ENCODE results near the gene ITFG2. TPM values are rescaled to one million over a fixed set of nuclear protein-coding genes. Genes with fewer than 3 reads are reported as not detected.
"Not testable (repeated sequence)": the region's sequence is repeated elsewhere in the genome, so short reads cannot be mapped to it uniquely, and the experiment has no call there.

Gene ITFG2
- total RNA-seq, 1 experiment from 2014 or later: 28.1 TPM

DNA sequence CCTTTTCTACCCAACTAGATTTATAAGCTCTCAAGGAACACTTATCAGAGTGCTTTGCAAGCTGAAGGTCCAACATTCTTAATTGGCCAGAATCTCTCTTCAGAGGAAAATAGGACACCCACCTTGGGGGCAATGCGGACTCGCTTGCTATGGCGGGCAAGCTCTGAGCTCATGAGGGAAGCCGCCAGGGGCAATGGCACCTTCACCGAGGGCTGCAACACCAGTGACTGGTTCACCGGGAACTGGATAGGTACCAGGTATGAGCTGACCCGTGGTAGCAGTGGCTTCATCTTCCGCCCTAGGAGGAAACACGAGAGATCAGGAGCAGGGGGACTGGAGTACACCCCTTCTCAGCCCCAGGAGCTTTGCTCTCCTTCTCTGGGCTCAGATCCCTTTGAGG lies 51.7 kb downstream of the ITFG2 start:
- DNase-seq (ENCODE audit: unreplicated experiment): no peak
- no TSS peak for BruUV-seq (replicated peaks)
- Mint-ChIP-seq H3K4me3 (ENCODE audit: unreplicated experiment) (no peak overlapping the region), H3K27me3 (ENCODE audit: insufficient read depth, unreplicated experiment) (no peaks in the 10 kb centered on the region), H3K9me3 (ENCODE audit: unreplicated experiment) (no peaks in the 10 kb centered on the region), H3K4me1 (ENCODE audit: insufficient read depth, unreplicated experiment) (no peaks in the 10 kb centered on the region), H3K36me3 (ENCODE audit: insufficient read depth, unreplicated experiment) (peaks cover 64% of the 10 kb centered on the region), H3K27ac (ENCODE audit: low read depth, unreplicated experiment) (no peak overlapping the region)
- ChIA-PET POLR2A (interaction anchor here (0.7 to 1.1 kb wide), 2 partner anchors 13 to 19 kb away, joined by 3 read pairs; partner anchors contain the start of genes FOXM1 and RHNO1), CTCF (interaction anchor here (0.5 to 1.8 kb wide), 4 partner anchors 10 to 54 kb away, joined by 3 to 12 read pairs (median 3); no protein-coding TSS in a partner anchor)
- intact Hi-C loops (cut with micrococcal nuclease): no loop called here
- TF ChIP-seq, protein P1, sequence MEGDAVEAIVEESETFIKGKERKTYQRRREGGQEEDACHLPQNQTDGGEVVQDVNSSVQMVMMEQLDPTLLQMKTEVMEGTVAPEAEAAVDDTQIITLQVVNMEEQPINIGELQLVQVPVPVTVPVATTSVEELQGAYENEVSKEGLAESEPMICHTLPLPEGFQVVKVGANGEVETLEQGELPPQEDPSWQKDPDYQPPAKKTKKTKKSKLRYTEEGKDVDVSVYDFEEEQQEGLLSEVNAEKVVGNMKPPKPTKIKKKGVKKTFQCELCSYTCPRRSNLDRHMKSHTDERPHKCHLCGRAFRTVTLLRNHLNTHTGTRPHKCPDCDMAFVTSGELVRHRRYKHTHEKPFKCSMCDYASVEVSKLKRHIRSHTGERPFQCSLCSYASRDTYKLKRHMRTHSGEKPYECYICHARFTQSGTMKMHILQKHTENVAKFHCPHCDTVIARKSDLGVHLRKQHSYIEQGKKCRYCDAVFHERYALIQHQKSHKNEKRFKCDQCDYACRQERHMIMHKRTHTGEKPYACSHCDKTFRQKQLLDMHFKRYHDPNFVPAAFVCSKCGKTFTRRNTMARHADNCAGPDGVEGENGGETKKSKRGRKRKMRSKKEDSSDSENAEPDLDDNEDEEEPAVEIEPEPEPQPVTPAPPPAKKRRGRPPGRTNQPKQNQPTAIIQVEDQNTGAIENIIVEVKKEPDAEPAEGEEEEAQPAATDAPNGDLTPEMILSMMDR (IDR thresholded peaks at IDR 0.05; ENCODE audit: unreplicated experiment): no peak

DNA sequence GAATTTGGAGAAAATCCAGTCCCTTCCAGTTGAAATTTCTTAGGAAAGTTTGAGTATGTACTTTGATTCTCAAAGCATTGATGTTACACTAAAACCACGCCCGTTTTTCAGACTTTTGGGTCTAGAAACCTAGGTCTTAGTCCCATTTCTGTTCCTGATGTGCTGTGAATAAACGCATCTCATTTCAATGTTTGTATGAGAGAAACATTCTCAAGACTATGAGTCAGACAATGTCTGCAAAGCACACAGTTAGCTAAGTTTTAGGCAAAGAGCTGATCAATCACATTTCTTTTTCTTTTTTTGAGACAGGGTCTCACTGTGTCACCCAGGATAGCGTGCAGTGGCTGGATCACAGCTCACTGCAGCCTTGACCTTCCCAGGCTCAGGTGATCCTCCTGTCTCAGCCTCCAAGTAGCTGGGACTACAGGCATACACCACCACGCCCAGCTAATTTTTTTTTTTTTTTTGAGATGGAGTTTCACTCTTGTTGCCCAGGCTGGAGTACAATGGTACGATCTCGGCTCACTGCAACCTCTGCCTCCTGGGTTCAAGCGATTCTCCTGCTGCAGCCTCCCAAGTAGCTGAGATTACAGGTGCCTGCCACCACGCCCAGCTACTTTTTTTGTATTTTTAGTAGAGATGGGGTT lies 56.6 kb downstream of the ITFG2 start:
- H3K27me3 Mint-ChIP-seq (ENCODE audit: insufficient read depth, unreplicated experiment); BruUV-seq (replicated peaks); H3K4me3 Mint-ChIP-seq (ENCODE audit: unreplicated experiment); H3K27ac Mint-ChIP-seq (ENCODE audit: low read depth, unreplicated experiment); intact Hi-C loops (cut with micrococcal nuclease); DNase-seq (ENCODE audit: unreplicated experiment); H3K4me1 Mint-ChIP-seq (ENCODE audit: insufficient read depth, unreplicated experiment); H3K9me3 Mint-ChIP-seq (ENCODE audit: unreplicated experiment): not testable (repeated sequence)
- CTCF ChIA-PET: interaction anchor here (0.7 kb wide), 1 partner anchor 966 kb away, joined by 3 read pairs; no protein-coding TSS in a partner anchor
- H3K36me3 Mint-ChIP-seq (ENCODE audit: insufficient read depth, unreplicated experiment): peaks cover 48% of the 10 kb centered on the region
- POLR2A ChIA-PET: interaction anchor here (0.6 kb wide), 1 partner anchor 22 kb away, joined by 3 read pairs; the partner anchor contains the start of gene TULP3

Other genes starting within 250 kb of the ITFG2 start
- 79.1 and 94.5 TPM in 2 replicates for gene FKBP4, start 17.7 kb upstream of the ITFG2 start, total RNA-seq (2022)
- not detected in 2 replicates for gene NRIP2, start 22.4 kb downstream of the ITFG2 start, total RNA-seq (2022)
- not detected in 2 replicates for gene TEX52, start 44.4 kb downstream of the ITFG2 start, total RNA-seq (2022)
- 31.7 and 49.9 TPM in 2 replicates for gene FOXM1, start 64.5 kb downstream of the ITFG2 start, total RNA-seq (2022)
- gene RHNO1, start 64.6 kb downstream of the ITFG2 start, total RNA-seq (2022): 47.0 and 60.9 TPM in 2 replicates
- 36.2 and 42.2 TPM in 2 replicates for gene TULP3, start 78.2 kb downstream of the ITFG2 start, total RNA-seq (2022)
- 17.5 and 33.8 TPM in 2 replicates for gene TEAD4, start 146.7 kb downstream of the ITFG2 start, total RNA-seq (2022)